ENCODE results near the gene RAPGEF2. TPM values are rescaled to one million over a fixed set of nuclear protein-coding genes. Genes with fewer than 3 reads are reported as not detected.
"Not testable (repeated sequence)": the region's sequence is repeated elsewhere in the genome, so short reads cannot be mapped to it uniquely, and the experiment has no call there.

RAPGEF2 gene
- total RNA-seq, 1 donor from 2014 or later = 56.4 TPM

DNA sequence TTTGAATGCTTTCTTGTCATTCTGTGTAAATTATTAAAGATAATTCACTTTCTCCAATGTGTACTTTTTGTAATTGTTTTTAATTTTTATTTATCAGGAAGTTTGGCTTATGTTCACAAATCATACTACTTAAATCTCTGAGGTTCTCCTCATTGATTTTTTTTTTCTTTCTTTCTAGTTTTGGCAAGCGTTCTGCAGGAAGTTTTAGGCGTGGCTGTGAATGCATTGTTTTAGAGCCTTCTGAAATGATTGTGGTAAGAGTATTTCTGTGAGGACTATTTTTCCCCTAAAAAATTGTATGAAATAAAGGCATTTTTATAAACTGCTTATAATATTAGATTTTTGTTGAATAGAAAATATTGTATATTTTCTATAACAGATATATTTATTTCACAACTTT lies 135.8 kb downstream of the RAPGEF2 start:
- DNase-seq (ENCODE audit: low spot score) = no peak

DNA sequence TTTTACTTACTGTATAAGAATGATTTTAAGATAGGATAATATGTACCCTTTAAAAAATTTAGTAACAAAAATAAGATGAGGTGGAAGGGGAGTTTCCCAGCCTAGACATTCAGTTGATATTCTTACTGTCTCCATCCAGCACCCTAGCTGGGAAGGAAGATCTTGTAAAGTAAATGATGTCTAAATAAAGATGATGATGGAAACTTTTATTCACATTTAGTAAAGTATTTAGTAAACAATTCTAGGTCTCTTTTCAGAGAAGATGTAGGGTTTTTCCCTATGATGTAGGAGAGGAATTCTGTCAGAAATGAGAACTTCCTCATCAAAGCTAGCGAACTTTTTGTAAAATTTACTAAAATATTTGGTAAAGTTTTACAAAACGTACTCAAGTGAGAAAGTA lies 136.8 kb downstream of the RAPGEF2 start:
- no peak for DNase-seq (ENCODE audit: low spot score)

DNA sequence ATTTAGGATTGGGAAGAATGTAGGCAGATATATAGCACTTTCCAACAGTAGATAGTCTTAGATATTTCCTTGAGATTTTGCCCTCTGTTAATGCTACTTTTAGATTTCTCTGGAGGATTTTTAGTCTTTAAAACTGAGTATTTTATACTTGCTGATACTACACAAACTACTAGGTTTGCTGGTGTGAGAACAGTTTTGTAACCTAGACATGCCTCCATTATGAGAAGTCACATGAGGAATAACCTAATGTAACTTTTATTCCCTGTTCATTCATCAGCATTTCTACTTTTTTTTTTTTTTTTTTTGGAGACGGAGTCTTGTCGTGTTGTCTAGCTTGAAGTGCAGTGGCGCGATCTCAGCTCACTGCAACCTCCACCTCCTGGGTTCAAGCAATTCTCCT lies 137.2 kb downstream of the RAPGEF2 start:
- DNase-seq (ENCODE audit: low spot score) = no peak

DNA sequence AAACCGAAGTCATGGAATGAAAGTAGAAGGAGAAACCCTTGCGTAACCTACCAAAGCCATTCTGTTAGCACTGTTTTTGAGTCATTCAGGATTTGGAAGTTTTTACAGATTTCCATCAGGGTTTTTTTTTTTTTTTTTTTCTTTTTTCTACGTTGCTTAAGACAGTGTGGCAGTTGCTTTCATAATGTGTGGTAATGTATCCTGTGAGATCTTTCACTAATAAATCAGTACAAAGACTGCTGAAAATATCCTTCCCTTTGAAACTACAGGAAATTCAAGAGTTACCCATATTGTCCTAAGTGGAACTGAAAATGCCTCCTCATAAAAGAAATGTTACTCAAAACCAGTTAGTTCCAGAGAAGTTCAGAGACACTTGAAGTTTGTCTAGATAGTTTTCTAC lies 137.8 kb downstream of the RAPGEF2 start:
- no peak for DNase-seq (ENCODE audit: low spot score)

DNA sequence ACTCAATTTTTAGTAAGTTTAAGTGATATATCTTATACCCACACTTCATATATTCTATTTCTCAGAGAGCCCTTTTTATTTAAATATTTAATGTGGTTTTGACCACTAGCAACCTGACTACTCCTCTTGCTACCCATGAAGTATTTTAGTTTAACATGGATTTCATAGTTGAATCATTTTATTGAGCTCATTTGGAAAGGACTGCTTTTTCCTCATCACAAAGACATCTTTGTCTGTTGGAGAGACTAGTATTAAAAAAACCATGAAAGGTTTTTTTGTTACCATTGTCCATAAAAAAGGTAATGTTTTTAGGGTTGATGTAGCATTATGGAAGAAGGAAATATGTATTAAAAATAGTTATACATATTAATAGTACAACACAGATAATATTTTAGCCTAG lies 139.5 kb downstream of the RAPGEF2 start:
- no peak for DNase-seq (ENCODE audit: low spot score)

DNA sequence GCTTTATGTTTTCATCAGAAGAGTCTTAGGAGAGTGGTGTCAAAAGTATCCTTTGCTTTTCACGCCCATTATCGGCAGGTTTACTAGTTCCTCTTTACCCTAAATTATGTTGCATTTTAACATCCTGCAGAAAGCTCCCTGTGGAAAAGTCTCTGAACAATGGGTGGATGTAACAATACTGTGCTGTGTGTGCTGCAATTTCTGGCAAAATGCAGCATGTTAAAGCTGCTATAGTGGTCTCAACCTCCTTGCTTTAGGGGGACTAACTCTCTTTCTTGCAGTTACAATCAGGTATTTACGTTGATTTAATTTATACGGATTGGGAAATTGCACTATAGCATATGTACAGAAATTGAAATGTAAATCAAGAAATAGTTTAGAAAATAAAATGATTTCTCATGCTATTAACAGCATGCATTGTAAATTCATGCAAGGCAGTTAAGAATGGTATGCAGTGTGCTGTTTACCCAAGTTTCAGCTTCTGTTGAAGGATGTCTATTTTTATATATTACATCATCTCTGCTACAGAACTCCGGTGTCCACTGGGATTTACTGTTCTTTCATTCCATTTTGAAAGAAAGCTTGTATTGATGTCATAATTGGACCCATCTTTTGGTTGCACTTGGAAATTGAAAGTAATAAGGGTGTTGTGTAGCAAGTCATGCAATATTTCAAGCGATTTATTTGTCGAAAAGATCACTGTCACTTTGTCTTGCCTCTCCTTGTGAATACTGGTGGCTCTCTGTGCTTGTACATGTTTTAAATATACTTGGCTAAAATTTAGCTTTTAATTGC lies 145.7 kb downstream of the RAPGEF2 start:
- no peak for DNase-seq (ENCODE audit: low spot score)

DNA sequence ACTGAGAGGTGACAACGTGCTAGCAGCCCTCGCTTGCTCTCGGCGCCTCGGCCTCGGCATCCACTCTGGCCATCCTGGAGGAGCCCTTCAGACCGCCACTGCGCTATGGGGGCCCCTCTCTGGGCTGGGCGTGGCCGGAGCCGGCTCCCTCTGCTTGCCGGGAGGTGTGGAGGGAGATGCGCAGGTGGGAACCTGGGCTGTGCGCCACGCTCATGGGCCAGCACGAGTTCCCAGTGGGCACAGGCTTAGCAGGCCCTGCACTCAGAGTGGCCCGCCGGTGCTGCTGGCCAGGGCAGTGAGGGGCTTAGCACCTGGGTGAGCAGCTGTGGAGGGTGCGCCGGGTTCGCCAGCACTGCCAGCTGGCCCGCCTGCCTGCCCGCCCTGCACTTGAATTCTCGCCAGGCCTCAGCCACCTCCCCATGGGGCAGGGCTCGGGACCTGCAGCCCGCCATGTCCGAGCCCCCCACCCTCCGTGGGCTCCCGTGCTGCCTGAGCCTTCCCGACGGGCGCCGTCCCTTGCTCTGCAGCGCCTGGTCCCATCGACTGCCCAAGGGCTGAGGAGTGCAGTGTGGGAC lies 148.0 kb downstream of the RAPGEF2 start:
- no peak for DNase-seq (ENCODE audit: low spot score)

DNA sequence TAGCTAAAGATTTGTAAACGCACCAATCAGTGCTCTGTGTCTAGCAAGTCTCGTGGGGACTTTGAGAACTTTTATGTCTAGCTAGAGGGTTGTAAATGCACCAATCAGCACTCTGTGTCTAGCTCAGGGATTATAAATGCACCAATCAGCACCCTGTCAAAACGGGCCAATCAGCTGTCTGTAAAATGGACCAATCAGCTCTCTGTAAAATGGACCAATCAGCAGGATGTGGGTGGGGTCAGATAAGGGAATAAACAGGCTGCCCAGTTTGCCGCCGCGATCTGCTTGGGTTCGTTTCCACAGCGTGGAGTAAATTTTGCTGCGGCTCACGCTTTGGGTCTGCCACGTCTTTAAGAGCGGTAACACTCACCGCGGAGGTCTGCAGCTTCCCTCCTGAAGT lies 148.7 kb downstream of the RAPGEF2 start:
- DNase-seq (ENCODE audit: low spot score) = not testable (repeated sequence)

DNA sequence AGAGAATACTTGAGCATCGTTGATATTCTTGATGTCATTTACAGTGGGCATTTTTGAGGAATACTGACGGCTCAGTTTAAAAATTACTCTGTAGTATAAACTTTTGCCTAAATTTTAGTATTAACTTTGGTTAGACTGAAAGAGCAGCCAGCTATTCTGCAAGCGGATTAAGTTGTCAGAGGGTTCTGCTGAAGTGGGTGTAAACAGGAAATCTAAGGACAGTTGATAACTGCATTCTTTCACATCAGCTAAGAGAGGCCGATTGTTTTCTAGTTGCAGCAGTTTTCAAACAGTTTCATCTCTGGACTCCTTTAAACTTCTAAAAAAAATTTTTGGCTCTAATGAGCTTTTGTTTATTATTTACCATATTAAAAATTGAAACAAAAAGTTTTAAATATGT lies 149.6 kb downstream of the RAPGEF2 start:
- DNase-seq (ENCODE audit: low spot score) = no peak

DNA sequence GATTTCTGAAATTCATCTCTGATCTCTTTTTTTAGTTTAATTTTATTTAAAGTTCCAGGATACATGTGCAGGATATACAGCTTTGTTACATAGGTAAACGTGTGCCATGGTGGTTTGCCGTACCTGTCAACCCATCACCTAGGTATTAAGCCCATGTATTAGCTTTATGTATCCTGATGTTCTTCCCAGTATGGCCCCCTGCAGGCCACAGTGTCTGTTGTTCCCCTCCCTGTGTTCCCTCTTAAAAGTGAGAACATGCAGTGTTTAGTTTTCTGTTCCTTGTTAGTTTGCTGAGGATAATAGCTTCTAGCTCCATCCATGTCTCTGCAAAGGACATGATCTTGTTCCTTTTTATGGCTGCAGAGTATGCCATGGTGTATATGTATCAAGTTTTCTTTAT lies 153.2 kb downstream of the RAPGEF2 start:
- DNase-seq (ENCODE audit: low spot score) = no peak

DNA sequence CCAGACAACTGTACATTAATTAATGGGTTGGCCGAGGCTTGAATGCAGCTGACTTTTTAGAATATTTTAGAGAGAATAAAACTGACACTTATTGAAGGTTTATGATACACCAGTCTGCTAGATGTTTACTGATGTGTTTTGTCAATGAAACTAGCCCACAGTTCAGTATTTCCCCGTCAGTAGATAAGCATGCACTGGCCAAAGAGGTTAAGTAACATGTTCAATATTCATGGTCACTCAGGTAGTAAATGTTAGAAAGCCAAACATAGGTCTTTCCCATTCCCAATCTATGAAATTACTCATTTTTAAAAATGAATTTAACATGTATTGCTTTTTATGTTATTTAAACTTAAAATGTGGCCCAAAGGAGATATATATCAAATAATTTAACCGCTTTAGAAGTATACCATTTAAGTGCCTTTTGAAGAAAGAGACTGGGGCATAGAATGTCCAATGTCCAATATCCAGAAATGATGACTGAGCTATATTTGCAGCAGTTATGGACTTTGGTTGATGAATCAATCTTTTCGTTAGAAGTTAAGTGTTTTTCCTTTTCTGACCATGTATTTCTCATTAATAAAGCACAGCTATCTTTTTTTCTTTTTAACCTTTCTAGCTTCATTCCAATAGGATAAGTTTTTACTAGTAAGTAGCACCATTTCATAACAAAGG lies 156.1 kb downstream of the RAPGEF2 start:
- DNase-seq (ENCODE audit: low spot score) = no peak

DNA sequence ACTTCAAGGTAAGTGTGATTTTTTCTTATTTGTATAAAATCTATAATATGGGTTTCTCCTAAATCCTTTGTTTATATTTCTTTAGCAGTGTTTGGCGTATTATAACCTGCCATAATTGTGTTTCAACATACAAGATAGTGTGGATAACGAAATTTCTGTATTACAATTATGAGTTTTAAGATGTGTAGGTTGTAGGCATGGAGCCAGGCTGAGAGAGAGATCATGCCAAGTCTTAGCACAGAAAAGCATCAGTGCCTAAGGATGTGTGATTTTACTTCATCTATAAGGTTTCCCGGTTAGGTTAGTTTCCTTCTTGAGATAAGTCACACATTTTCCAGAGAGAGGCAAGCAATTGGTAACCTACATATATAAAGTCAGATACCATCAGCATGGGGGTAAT lies 161.2 kb downstream of the RAPGEF2 start:
- no peak for DNase-seq (ENCODE audit: low spot score)

DNA sequence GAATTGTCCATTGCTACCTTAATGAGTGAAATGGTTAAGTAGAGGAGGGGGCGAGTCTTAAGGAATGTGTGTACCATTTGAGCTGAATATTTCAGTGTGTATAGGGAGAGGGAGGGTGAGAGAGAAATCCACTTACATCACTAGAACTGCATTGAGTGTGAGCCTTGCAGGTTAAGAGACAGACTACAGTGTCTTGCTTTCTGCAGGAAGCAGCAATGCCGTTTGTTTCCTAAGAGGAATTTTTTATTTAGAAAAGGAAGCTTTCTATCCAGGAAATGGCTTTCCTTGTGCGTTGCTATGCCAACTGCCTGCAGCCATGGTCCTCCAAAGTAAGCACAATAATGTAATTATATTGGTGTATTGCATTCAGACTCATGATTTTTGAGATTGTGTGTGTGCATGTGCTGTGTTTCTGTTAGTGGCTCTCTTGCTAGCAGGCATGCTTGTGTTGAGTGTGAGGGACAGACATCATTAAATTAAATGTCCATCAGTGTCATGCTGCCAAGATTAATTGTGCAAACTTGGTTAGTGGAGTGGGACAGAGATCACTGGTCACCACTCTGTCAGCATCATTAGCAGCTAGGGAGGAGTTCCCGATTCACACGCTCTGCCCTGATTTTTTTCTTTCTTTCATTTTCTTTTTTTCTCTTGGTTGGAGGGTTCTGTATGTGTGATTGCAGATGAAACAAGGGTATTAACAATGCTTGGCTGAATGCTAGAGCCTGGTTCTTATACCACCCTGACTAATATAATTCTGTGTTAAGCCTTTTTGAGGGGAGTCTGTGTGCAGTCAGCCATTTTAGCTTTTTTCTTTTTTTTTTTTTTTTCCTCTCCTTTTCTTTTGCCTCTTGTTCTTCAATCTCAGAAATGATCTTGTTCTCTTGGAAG lies 164.3 kb downstream of the RAPGEF2 start:
- no peak for DNase-seq (ENCODE audit: low spot score)

DNA sequence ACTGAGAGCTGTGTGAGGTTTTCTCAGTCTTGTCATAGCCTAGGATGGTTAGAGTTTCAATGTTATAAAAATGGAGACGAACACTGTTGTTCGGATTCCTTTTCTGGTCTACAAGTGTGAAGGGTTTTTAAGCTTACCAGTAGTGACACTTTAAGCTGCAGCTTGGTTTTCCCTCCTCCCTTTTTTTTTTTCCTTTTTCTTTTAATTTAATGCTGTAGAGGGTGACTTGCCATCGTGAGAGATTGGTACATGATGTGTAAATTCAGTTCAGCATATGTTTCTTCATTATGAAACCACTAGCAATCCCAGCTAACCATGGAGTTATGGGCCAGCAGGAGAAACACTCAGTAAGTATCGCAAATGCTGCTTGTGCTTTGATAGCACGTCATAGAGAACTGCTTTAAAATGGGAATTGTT lies 165.0 kb downstream of the RAPGEF2 start:
- DNase-seq (ENCODE audit: low spot score) = no peak

DNA sequence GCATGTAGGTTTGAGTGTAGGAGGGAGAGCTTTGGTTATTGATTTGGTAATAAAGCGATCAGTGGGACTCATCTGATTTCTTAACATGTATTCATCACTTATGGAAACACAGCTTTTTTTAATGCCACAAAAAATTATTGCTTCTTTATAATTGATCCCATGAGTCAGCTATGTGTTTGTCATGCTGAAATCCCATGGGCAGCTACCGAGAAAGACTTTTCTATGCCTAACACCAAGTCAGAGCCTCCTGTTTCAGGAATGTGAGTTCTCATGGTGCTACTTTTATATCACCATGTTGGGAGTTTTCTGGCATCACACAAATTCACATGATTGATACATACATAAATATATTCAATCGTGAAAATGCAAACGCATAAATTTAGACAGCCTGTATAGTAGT lies 165.7 kb downstream of the RAPGEF2 start:
- DNase-seq (ENCODE audit: low spot score) = no peak

DNA sequence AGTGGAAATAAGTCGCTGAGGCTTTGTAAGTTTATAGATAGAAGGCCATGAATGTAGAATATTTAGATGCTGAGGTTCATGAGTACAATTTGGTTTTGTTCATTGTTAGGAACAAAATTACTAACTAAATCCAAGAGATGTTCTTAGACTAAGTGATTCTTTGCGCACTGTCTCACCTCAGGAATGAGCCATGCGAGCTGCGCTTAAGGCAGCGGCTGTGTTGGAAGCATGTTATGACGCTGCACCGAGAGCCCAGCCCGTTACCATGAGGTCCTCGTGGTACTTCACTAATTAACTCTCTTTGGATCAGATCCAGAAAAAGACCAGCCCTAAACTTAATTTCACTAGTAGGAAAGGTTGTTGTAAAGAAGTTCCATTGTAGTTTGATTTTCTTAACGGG lies 166.2 kb downstream of the RAPGEF2 start:
- DNase-seq (ENCODE audit: low spot score) = no peak

DNA sequence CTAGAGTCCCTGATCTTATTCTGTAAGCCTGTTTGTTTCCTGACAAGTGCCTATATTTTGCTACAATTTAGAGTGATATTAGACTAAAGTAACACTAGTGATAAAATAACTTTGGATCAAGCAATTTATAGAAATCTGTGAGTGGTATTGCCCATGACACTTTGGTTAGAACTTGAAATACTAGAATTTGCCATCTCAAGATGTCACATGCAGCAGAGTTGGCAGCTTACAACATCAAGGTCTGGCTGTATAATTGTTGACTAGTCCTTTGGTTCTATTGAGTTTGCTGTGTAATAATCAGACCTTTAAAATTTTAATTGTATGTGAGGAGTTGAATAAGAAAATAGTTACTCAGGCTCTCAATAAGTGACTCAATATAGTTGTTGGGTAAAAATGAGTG lies 167.1 kb downstream of the RAPGEF2 start:
- DNase-seq (ENCODE audit: low spot score) = no peak

DNA sequence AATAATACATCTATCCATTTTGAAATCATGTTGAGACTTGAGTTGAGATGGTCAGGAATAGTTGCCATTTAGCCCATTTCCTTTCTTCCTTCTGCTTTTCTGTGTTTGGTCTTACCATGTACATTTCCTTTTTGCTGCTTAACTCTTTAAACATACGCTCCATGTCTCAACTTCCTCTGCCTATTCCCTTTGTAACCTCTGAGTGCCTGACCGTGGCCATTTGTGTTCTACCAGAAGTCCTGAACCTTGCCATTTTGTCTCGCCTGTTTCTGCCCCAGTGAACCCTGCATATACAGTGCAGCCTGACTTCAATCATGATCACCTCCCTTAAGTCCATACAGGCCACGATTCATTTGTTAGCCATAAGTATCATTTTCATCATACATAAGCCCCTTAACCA lies 169.0 kb downstream of the RAPGEF2 start:
- no peak for DNase-seq (ENCODE audit: low spot score)

DNA sequence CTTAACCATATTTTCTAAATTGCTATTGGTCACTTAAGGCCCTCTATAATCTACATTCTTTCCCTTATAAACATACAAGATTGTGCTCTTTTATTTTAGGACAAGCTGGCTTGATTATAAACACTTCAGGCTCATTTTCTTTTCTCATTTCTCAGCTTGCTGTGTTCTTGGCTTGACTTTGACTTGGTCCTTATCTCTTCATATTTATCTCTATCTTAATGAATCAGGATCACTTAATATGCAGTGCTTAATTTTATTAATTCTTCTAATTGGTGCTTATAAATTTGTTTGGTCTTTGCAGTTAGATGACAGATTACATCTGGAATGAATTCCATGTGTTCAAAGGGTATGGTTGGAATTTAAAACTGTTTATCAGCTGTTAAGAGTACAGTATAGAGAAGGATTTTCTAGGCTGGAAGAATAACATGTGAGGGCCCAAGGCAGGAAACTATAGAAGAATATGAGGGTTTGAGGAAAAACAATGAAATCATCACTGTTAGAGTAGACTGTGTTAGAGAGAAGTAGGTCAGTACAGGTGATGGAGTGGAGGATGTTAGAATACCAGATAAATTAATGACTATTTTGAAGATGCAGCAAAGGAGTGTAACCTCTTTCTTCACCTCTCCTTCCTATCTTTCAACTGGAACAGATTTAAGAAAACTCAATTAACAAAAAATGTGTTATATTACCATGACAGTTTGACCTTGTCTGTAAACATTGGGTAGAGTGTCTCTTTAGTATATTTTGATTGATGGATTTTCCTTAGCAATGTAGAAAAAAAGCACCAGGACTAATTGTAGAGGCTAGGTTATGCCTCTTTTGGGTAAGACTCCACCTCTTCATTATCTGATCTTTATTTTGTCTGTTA lies 169.6 kb downstream of the RAPGEF2 start:
- no peak for DNase-seq (ENCODE audit: low spot score)

DNA sequence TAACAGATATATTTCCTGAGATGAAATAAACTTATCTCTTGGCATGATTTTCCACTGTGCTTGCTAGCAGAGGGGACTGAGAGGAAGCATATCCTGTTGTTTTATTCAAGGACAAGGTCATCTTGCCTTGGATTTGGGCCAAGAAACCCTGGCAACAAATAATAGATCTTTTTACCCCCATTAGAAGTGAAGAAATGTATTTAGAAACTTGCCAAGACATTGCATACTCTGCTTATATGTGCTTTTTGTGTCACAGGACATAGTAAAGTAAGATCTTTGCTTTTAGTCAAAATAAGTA lies 170.2 kb downstream of the RAPGEF2 start:
- no peak for DNase-seq (ENCODE audit: low spot score)

DNA sequence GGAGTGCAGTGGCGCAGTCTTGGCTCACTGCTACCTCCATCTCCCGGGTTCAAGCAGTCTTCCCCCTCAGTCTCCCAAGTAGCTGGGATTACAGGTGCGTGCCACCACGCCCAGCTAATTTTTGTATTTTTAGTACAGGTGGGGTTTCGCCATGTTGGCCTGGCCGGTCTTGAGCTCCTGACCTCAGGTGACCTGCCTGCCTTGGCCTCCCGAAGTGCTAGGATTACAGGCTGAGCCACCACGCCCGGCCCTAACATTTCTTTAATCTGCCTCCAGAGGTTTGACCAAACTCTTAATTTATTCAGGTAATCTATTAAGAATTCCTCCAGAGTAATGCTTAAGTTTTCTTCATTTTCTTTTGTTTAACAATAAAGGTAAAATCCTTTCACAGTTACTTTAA lies 171.0 kb downstream of the RAPGEF2 start:
- DNase-seq (ENCODE audit: low spot score) = no peak

Data from ureter (tissue), 1 donor.